ENCODE measurements around the gene C9orf78. TPM values are rescaled to one million over a fixed set of nuclear protein-coding genes. Genes with fewer than 3 reads are reported as not detected.

C9orf78 gene
- total RNA-seq, 4 donors from 2014 or later, result 31.2 to 92.3 (median 51.5) TPM

DNA sequence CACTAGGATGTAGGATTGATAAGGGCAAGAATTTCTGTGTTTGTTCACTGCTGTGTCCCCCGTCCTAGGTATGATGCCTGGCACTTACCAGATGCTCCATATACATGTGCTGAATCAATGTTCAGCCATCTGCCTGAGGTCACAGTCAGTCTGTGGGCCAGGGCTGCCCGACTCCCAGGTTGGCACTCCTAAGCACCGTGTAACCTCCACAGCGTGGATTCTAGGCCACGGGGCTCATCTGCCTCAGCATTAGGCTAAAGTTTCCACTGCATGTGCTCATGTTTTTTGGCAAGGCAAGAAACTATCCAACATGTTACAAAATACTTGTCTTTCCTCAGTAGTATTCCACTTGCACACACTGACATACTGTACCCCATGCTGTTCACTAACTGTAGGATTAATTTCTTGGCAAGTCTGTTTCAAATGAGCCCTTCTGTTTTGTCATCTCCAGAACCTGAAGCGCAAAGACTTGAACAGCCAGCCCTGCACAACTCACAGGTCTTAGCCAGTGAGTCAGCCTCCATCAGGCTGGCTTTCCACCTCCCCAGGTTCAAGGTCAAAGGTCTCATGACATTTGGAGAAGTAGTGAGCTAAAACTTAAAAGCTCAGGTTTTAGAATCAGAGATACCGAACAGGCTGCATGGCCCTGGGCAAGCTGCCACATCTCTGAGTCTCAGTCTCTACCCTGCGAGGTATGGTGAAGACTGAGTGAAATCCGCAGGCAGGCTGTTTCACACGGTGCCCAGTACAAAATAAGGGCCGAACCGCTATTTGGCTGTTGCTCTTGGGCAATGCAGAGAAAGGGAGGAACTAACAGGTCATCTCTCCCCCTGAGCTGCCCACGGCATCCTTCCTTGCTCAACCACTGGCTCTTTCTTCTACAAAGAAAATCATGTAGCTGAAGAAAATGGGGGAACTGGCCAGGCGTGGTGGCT, 18.3 kb downstream of the C9orf78 start:
- Histone ChIP-seq H3K4me1 (no peaks in the 10 kb centered on the region), H3K27me3 (no peaks in the 10 kb centered on the region), H3K9me3 (no peaks in the 10 kb centered on the region), H3K27ac (no peak overlapping the region), H3K36me3 (peaks cover 9 to 100% (median 47%) of the 10 kb centered on the region in 3 donors), H3K4me3 (no peak overlapping the region)
- DNase-seq, result no peak
- TF ChIP-seq, protein P1, sequence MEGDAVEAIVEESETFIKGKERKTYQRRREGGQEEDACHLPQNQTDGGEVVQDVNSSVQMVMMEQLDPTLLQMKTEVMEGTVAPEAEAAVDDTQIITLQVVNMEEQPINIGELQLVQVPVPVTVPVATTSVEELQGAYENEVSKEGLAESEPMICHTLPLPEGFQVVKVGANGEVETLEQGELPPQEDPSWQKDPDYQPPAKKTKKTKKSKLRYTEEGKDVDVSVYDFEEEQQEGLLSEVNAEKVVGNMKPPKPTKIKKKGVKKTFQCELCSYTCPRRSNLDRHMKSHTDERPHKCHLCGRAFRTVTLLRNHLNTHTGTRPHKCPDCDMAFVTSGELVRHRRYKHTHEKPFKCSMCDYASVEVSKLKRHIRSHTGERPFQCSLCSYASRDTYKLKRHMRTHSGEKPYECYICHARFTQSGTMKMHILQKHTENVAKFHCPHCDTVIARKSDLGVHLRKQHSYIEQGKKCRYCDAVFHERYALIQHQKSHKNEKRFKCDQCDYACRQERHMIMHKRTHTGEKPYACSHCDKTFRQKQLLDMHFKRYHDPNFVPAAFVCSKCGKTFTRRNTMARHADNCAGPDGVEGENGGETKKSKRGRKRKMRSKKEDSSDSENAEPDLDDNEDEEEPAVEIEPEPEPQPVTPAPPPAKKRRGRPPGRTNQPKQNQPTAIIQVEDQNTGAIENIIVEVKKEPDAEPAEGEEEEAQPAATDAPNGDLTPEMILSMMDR (IDR thresholded peaks at IDR 0.05), result no peak
- WGBS, 2 donors, result 82 to 86% methylated on average over 7 to 12 of the region's 14 CpGs
- intact Hi-C loops (cut with DNase I), result no loop called here

DNA sequence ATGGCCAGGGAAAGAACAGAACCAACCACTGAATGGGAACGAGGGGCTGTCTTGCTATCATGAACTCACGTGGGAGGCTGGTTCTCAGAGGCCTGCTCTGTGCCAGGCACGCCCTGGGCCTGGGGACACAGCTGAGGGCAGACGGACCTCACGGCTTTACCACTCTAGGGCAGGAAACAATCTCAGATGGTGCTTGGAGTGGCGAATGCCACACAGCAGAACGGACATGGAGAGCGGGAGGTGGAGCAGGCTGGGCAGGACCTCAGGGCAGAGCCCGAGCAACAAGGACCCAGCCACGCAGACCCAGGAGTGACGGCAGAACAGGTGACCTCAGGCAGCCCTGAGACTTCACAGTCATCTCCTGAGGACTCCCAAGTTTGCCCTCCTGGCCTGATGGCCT, 19.8 kb downstream of the C9orf78 start:
- DNase-seq, result no peak
- no peak overlapping the region for H3K27ac ChIP-seq
- no peaks in the 10 kb centered on the region for H3K27me3 ChIP-seq
- intact Hi-C loops (cut with DNase I), result no loop called here
- 86% methylated on average over 11 of the region's 11 CpGs; no CpG with 5 or more reads in 1 of the 2 donors for WGBS, 2 donors
- no peak overlapping the region for H3K4me3 ChIP-seq
- no peak for TF ChIP-seq POLR2A (IDR thresholded peaks at IDR 0.05)
- TF ChIP-seq, protein P1 (IDR thresholded peaks at IDR 0.05), result no peak
- no peaks in the 10 kb centered on the region for H3K4me1 ChIP-seq
- peaks cover 9 to 100% (median 34%) of the 10 kb centered on the region in 3 donors for H3K36me3 ChIP-seq
- no peaks in the 10 kb centered on the region for H3K9me3 ChIP-seq

DNA sequence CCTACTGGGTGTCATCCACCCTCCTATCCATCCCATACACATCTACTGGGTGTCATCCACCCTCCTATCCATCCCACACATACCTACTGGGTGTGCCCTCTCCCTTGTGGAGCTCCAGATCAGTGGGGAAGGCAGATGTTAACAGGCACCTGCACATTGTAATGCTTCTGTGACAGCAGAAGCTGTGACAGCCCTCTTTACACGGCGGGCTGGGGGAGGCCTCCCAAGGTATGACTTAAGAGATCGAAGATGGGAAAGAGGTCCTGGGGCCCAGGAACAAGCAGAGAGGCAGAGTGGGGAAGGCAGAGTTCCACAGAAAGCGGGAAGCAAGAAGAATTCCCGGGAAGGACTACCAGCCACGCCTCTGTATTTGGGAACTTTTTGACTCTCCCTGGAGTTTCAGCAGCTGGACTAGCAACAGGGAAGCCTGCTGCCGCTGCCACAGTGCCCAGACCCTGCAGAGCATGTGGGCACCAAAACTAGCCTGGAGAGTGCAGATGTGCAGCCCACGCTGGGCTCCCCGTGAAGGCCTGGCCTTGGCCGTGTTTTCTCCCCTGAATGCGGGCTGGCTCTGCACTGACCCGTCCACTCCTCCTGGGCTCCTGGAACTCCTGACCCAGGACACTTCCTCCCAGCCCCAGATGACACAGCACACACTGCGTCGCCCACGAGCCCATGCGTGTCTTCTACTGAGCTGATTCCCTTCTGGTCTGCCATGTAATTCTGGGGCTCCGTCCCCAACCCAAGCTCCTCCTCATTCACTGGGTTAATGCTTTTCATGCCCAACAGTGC, 20.4 kb downstream of the C9orf78 start:
- Histone ChIP-seq H3K27ac (no peak overlapping the region), H3K36me3 (peaks cover 9 to 100% (median 34%) of the 10 kb centered on the region in 3 donors), H3K27me3 (no peaks in the 10 kb centered on the region), H3K4me3 (no peak overlapping the region), H3K4me1 (no peaks in the 10 kb centered on the region), H3K9me3 (no peaks in the 10 kb centered on the region)
- WGBS, 2 donors, result 90% methylated on average over 10 to 12 of the region's 17 CpGs
- intact Hi-C loops (cut with DNase I), result no loop called here
- DNase-seq, result no peak
- no peak for TF ChIP-seq POLR2A (IDR thresholded peaks at IDR 0.05)
- TF ChIP-seq, protein P1 (IDR thresholded peaks at IDR 0.05), result no peak

GRCh38 chr9:129813661-129814060, 21.4 kb downstream of the C9orf78 start:
- Histone ChIP-seq H3K27ac (no peak overlapping the region), H3K4me1 (no peaks in the 10 kb centered on the region), H3K4me3 (no peak overlapping the region), H3K27me3 (no peaks in the 10 kb centered on the region), H3K9me3 (no peaks in the 10 kb centered on the region), H3K36me3 (peaks cover 9 to 100% (median 34%) of the 10 kb centered on the region in 3 donors)
- DNase-seq, result no peak
- TF ChIP-seq, protein P1 (IDR thresholded peaks at IDR 0.05), result no peak
- no peak for TF ChIP-seq POLR2A (IDR thresholded peaks at IDR 0.05)
- WGBS, 2 donors, result 79 to 83% methylated on average over 9 of the region's 9 CpGs
- intact Hi-C loops (cut with DNase I), result no loop called here

DNA sequence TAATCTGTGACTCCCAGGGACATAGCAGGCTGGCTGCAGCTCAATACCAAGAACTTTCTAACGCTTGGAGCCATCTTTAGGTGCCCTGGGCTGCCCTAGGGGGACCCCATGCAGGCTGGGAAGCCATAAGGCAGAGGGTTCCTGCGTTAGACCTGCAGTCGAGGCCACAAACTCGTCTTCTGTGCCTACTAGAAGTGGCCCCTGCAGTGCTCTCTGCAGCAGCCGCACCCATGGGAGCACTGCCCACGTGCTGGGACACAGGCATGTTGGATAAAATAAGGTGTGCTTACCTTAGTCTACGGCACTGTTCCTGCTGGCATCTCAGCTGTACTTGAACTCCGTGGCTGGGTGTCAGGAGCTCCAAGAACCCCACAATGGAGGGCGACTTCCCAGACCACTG, 22.7 kb downstream of the C9orf78 start:
- intact Hi-C loops (cut with DNase I), result no loop called here
- no peak overlapping the region for H3K27ac ChIP-seq
- H3K36me3 ChIP-seq, result peaks cover 9 to 100% (median 34%) of the 10 kb centered on the region in 3 donors
- H3K27me3 ChIP-seq, result no peaks in the 10 kb centered on the region
- TF ChIP-seq POLR2A (IDR thresholded peaks at IDR 0.05), result no peak
- TF ChIP-seq, protein P1 (IDR thresholded peaks at IDR 0.05), result no peak
- WGBS, 2 donors, result 83 to 91% methylated on average over 4 to 8 of the region's 9 CpGs
- H3K9me3 ChIP-seq, result no peaks in the 10 kb centered on the region
- DNase-seq, result no peak
- H3K4me3 ChIP-seq, result no peak overlapping the region
- H3K4me1 ChIP-seq, result no peaks in the 10 kb centered on the region

Data from esophagus squamous epithelium (tissue), 5 donors.